Measurements from ENCODE around the gene PELI2. TPM values are rescaled to one million over a fixed set of nuclear protein-coding genes. Genes with fewer than 3 reads are reported as not detected.

Gene PELI2
- total RNA-seq, 1 experiment from 2014 or later = 2.0 TPM

- no peaks in the 10 kb centered on the region for H3K4me1 ChIP-seq (ENCODE audit: control insufficient read depth in 1 of 2, insufficient read depth in 2 of 2, low read length in 2 of 2)
- peaks cover 20% of the 10 kb centered on the region; the same call in 1 of the 2 replicates for H3K27me3 ChIP-seq (ENCODE audit: insufficient read depth, low read length)
- no peak overlapping the region for H3K27ac ChIP-seq (ENCODE audit: low read depth, low read length)
- H2AFZ ChIP-seq (ENCODE audit: low read depth, low read length, poor library complexity, severe bottlenecking) = no peak overlapping the region
- H4K20me1 ChIP-seq (ENCODE audit: insufficient read depth) = no peaks in the 10 kb centered on the region
- POLR2A ChIA-PET = no interaction called here
- CTCF ChIA-PET = no interaction called here
- no peaks in the 10 kb centered on the region for H3K9me3 ChIP-seq (ENCODE audit: control insufficient read depth in 1 of 2, insufficient read depth in 1 of 2, low read depth in 1 of 2, low read length in 2 of 2)
- no peaks in the 10 kb centered on the region for H3K36me3 ChIP-seq (ENCODE audit: control insufficient read depth in 1 of 2, insufficient read depth in 2 of 2, low read length in 2 of 2)
- no peaks in the 10 kb centered on the region for H3K9me2 ChIP-seq (ENCODE audit: insufficient read depth)
- DNase-seq (ENCODE audit: low read depth, low spot score) (no peak), ATAC-seq (no peak)
- H3K79me2 ChIP-seq (ENCODE audit: insufficient read depth, low read length) = no peaks in the 10 kb centered on the region
- H3K9ac ChIP-seq (ENCODE audit: low read length) = no peak overlapping the region
- intact Hi-C loops (cut with micrococcal nuclease) = no loop called here
- RAD21 ChIA-PET (ENCODE audit: low non-redundant PET in 1 of 2, low total read pairs in 2 of 2, uncharacterized antibody in 2 of 2, unreplicated experiment in 2 of 2) = interaction anchor here in 1 of 2 experiments (0.7 kb wide), 1 partner anchor 237 kb away, joined by 4 read pairs; no protein-coding TSS in a partner anchor
- BruUV-seq (replicated peaks) = no TSS peak
- no peak overlapping the region for H3K4me2 ChIP-seq (ENCODE audit: low read length)
- H3K4me3 ChIP-seq (replicated peaks in 1 of 2; ENCODE audit: low read depth in 1 of 2, low read length in 2 of 2) = no peak overlapping the region
- no peak for TF ChIP-seq YY1 (IDR thresholded peaks at IDR 0.05; ENCODE audit: extremely low read depth, insufficient replicate concordance, low read depth, low read length)
- TF ChIP-seq CEBPB (IDR thresholded peaks at IDR 0.05; ENCODE audit: low read depth) = no peak
- no peak for TF ChIP-seq SP1 (IDR thresholded peaks at IDR 0.05; ENCODE audit: low read depth)
- no peak for TF ChIP-seq JUND (IDR thresholded peaks at IDR 0.05)
Observed at GRCh38 chr14:56102941-56103340, 15.3 kb upstream of the PELI2 start.

GRCh38 chr14:56107615-56108014 lies 10.6 kb upstream of the PELI2 start:
- BruUV-seq (replicated peaks) = no TSS peak
- ChIA-PET CTCF (no interaction called here), POLR2A (no interaction called here), RAD21 (ENCODE audit: low non-redundant PET in 1 of 2, low total read pairs in 2 of 2, uncharacterized antibody in 2 of 2, unreplicated experiment in 2 of 2) (no interaction called here)
- H3K27me3 ChIP-seq (ENCODE audit: insufficient read depth, low read length) = peaks cover 5% of the 10 kb centered on the region
- no peaks in the 10 kb centered on the region for H4K20me1 ChIP-seq (ENCODE audit: insufficient read depth)
- no peaks in the 10 kb centered on the region for H3K9me3 ChIP-seq (ENCODE audit: control insufficient read depth in 1 of 2, insufficient read depth in 1 of 2, low read depth in 1 of 2, low read length in 2 of 2)
- no peak overlapping the region for H3K27ac ChIP-seq (ENCODE audit: low read depth, low read length)
- ATAC-seq (no peak), DNase-seq (ENCODE audit: low read depth, low spot score) (no peak)
- no peaks in the 10 kb centered on the region for H3K9me2 ChIP-seq (ENCODE audit: insufficient read depth)
- H3K36me3 ChIP-seq (ENCODE audit: control insufficient read depth in 1 of 2, insufficient read depth in 2 of 2, low read length in 2 of 2) = no peaks in the 10 kb centered on the region
- no peak overlapping the region for H3K4me3 ChIP-seq (replicated peaks in 1 of 2; ENCODE audit: low read depth in 1 of 2, low read length in 2 of 2)
- no peak overlapping the region for H3K4me2 ChIP-seq (ENCODE audit: low read length)
- H2AFZ ChIP-seq (ENCODE audit: low read depth, low read length, poor library complexity, severe bottlenecking) = no peak overlapping the region
- intact Hi-C loops (cut with micrococcal nuclease) = no loop called here
- no peak overlapping the region for H3K9ac ChIP-seq (ENCODE audit: low read length)
- no peaks in the 10 kb centered on the region for H3K79me2 ChIP-seq (ENCODE audit: insufficient read depth, low read length)
- H3K4me1 ChIP-seq (ENCODE audit: control insufficient read depth in 1 of 2, insufficient read depth in 2 of 2, low read length in 2 of 2) = no peaks in the 10 kb centered on the region
- TF ChIP-seq, protein P1, sequence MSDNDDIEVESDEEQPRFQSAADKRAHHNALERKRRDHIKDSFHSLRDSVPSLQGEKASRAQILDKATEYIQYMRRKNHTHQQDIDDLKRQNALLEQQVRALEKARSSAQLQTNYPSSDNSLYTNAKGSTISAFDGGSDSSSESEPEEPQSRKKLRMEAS (IDR thresholded peaks at IDR 0.05) = no peak
- no peak for TF ChIP-seq ZBTB33 (IDR thresholded peaks at IDR 0.05; ENCODE audit: extremely low read depth, insufficient replicate concordance, low read length)
- TF ChIP-seq SRF (IDR thresholded peaks at IDR 0.05; ENCODE audit: low read depth) = no peak
- TF ChIP-seq POLR2A (IDR thresholded peaks at IDR 0.05; ENCODE audit: borderline replicate concordance, extremely low read depth, insufficient read depth, insufficient read length) = no peak
- no peak for TF ChIP-seq EZH2 (IDR thresholded peaks at IDR 0.05)
- TF ChIP-seq, protein P2, sequence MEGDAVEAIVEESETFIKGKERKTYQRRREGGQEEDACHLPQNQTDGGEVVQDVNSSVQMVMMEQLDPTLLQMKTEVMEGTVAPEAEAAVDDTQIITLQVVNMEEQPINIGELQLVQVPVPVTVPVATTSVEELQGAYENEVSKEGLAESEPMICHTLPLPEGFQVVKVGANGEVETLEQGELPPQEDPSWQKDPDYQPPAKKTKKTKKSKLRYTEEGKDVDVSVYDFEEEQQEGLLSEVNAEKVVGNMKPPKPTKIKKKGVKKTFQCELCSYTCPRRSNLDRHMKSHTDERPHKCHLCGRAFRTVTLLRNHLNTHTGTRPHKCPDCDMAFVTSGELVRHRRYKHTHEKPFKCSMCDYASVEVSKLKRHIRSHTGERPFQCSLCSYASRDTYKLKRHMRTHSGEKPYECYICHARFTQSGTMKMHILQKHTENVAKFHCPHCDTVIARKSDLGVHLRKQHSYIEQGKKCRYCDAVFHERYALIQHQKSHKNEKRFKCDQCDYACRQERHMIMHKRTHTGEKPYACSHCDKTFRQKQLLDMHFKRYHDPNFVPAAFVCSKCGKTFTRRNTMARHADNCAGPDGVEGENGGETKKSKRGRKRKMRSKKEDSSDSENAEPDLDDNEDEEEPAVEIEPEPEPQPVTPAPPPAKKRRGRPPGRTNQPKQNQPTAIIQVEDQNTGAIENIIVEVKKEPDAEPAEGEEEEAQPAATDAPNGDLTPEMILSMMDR (IDR thresholded peaks at IDR 0.05 in 2 of 3, conservative IDR thresholded peaks at IDR 0.05 in 1 of 3; ENCODE audit: borderline replicate concordance in 1 of 3, insufficient read depth in 1 of 3, low read depth in 2 of 3, low read length in 2 of 3) = no peak
- TF ChIP-seq EZH2phosphoT487 (IDR thresholded peaks at IDR 0.05; ENCODE audit: borderline replicate concordance) = no peak
- TF ChIP-seq RAD21 (IDR thresholded peaks at IDR 0.05; ENCODE audit: low read depth) = no peak
- TF ChIP-seq CBX3 (IDR thresholded peaks at IDR 0.05; ENCODE audit: low read depth) = no peak
- no peak for TF ChIP-seq FOSL1 (IDR thresholded peaks at IDR 0.05; ENCODE audit: low read depth)
- TF ChIP-seq POLR2AphosphoS5 (IDR thresholded peaks at IDR 0.05; ENCODE audit: low read depth, low read length) = no peak
- no peak for TF ChIP-seq ELF1 (IDR thresholded peaks at IDR 0.05; ENCODE audit: borderline replicate concordance, low read depth)
- TF ChIP-seq SP1 (IDR thresholded peaks at IDR 0.05; ENCODE audit: low read depth) = no peak
- TF ChIP-seq TCF7L2 (IDR thresholded peaks at IDR 0.05; ENCODE audit: borderline replicate concordance, extremely low read depth, insufficient read depth, insufficient read length) = no peak
